Measurements from ENCODE around the gene SORBS1. TPM values are rescaled to one million over a fixed set of nuclear protein-coding genes. Genes with fewer than 3 reads are reported as not detected.

SORBS1 gene
- total and polyA plus RNA-seq, 9 of the 15 experiments (the other 6 are each of a cell fraction or from before 2014, with no cell fraction given): 2.0 to 13.3 (median 6.5) TPM

DNA sequence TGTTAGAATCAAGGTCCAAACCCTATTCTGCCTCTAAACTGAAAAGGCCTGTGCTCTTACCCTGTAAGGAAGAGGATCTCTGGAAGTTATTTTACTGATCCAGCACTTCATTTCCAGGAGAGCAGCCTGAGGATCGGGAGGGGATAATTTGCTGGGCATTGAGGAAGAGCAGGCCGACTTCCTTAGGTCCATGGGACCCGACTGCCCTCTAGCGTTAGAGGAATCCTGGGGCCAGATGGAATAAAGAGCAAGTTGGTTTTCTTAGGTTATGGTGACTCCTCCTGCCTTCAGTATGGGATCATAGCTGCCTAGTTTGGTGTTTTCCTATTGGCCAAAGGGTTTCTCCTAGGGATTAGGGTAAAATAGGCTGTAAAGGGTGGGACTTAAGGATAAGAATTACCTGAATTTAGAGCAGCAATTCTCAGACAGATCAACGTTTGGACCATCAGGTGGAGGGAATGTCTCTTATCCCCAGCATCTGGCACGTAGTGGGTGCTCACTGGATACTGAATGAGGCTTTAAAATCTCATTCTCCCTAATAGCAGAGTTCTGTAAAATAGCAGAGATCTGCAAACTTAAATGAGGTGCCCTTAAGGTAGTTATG lies 40.0 kb upstream of the SORBS1 start (continued):
- TF ChIP-seq SRF (CRISPR knock-in tag; IDR thresholded peaks at IDR 0.05): 0 out of 4 replicates have a peak, but pooled peaks of 1 of the 2 experiments have one; percentile 25
- TF ChIP-seq ETS2 (tag; IDR thresholded peaks at IDR 0.05; ENCODE audit: borderline replicate concordance, poor library complexity, severe bottlenecking): no peak
- TF ChIP-seq, protein P1, sequence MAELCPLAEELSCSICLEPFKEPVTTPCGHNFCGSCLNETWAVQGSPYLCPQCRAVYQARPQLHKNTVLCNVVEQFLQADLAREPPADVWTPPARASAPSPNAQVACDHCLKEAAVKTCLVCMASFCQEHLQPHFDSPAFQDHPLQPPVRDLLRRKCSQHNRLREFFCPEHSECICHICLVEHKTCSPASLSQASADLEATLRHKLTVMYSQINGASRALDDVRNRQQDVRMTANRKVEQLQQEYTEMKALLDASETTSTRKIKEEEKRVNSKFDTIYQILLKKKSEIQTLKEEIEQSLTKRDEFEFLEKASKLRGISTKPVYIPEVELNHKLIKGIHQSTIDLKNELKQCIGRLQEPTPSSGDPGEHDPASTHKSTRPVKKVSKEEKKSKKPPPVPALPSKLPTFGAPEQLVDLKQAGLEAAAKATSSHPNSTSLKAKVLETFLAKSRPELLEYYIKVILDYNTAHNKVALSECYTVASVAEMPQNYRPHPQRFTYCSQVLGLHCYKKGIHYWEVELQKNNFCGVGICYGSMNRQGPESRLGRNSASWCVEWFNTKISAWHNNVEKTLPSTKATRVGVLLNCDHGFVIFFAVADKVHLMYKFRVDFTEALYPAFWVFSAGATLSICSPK (IDR thresholded peaks at IDR 0.05; ENCODE audit: borderline replicate concordance): no peak
- no peak for TF ChIP-seq ZNF766 (CRISPR knock-in tag; conservative IDR thresholded peaks at IDR 0.05)
- TF ChIP-seq, protein P2, sequence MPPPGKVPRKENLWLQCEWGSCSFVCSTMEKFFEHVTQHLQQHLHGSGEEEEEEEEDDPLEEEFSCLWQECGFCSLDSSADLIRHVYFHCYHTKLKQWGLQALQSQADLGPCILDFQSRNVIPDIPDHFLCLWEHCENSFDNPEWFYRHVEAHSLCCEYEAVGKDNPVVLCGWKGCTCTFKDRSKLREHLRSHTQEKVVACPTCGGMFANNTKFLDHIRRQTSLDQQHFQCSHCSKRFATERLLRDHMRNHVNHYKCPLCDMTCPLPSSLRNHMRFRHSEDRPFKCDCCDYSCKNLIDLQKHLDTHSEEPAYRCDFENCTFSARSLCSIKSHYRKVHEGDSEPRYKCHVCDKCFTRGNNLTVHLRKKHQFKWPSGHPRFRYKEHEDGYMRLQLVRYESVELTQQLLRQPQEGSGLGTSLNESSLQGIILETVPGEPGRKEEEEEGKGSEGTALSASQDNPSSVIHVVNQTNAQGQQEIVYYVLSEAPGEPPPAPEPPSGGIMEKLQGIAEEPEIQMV (tag; conservative IDR thresholded peaks at IDR 0.05; ENCODE audit: low read depth): no peak
- TF ChIP-seq STAG1 (CRISPR knock-in tag; IDR thresholded peaks at IDR 0.05; ENCODE audit: borderline replicate concordance): peak; percentile 70; the same call in 1 of the 2 replicates
- no peak for TF ChIP-seq MAX (CRISPR knock-in tag; IDR thresholded peaks at IDR 0.05)
- no peak for TF ChIP-seq ZNF24 (IDR thresholded peaks at IDR 0.05)
- TF ChIP-seq ZFP36 (IDR thresholded peaks at IDR 0.05; ENCODE audit: low read depth, low read length, partially characterized antibody): no peak
- TF ChIP-seq NFRKB (IDR thresholded peaks at IDR 0.05; ENCODE audit: low read depth): no peak
- no peak for TF ChIP-seq NR2C1 (IDR thresholded peaks at IDR 0.05)
- no peak for TF ChIP-seq NR2C1 (tag; IDR thresholded peaks at IDR 0.05)
- TF ChIP-seq ZNF263 (CRISPR knock-in tag; IDR thresholded peaks at IDR 0.05; ENCODE audit: borderline replicate concordance): no peak
- TF ChIP-seq KLF16 (IDR thresholded peaks at IDR 0.05): no peak
- no peak for TF ChIP-seq SAFB (IDR thresholded peaks at IDR 0.05; ENCODE audit: borderline replicate concordance, low read depth, low read length)
- TF ChIP-seq FOXJ2 (tag; IDR thresholded peaks at IDR 0.05): no peak
- no peak for TF ChIP-seq POLR2H (tag; IDR thresholded peaks at IDR 0.05; ENCODE audit: low read depth)
- TF ChIP-seq FOSL1 (tag; conservative IDR thresholded peaks at IDR 0.05): no peak
- TF ChIP-seq RAD51 (IDR thresholded peaks at IDR 0.05; ENCODE audit: borderline replicate concordance, low read depth): no peak
- TF ChIP-seq ILK (tag; IDR thresholded peaks at IDR 0.05; ENCODE audit: borderline replicate concordance, low read depth): no peak
- TF ChIP-seq, protein P3, sequence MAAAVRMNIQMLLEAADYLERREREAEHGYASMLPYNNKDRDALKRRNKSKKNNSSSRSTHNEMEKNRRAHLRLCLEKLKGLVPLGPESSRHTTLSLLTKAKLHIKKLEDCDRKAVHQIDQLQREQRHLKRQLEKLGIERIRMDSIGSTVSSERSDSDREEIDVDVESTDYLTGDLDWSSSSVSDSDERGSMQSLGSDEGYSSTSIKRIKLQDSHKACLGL (CRISPR knock-in tag; IDR thresholded peaks at IDR 0.05; ENCODE audit: borderline replicate concordance, poor library complexity, severe bottlenecking): no peak
- no peak for TF ChIP-seq CLOCK (CRISPR knock-in tag; IDR thresholded peaks at IDR 0.05; ENCODE audit: borderline replicate concordance)
